GM19043 (cell line): ENCODE results near the gene KIF5C.

ENCODE experiments used
- ATAC-seq: cut with Tn5 transposase; IDR thresholded peaks from one replicate; pipeline ENCODE4 v1.9.1; 2021; ENCODE audit warnings: low read depth; ENCODE audit not compliant: unreplicated experiment

KIF5C gene

GRCh38 chr2:148887350-148888002 lies 12.4 kb downstream of the KIF5C start:
- no peak for ATAC-seq

GRCh38 chr2:148888003-148888501 lies 13.0 kb downstream of the KIF5C start:
- ATAC-seq: no peak

DNA sequence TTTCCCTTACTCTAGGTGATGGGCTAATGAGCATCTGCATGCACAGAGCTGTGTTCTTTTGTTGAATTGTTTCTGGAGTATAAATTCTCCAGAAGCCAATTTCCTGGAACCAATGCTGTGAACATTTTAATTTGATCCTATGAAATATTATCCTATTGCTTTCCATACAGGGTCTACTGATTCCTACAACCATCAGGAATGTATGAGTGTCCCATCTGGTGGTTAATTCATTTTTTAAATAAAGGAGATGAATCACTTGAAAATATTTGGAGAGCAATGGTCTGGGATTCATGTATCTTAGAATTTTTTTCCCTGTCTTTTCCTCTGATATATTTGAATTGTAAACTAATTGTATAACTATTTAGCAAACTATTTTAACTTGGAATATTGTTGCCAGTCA lies 14.0 kb downstream of the KIF5C start:
- ATAC-seq: no peak

DNA sequence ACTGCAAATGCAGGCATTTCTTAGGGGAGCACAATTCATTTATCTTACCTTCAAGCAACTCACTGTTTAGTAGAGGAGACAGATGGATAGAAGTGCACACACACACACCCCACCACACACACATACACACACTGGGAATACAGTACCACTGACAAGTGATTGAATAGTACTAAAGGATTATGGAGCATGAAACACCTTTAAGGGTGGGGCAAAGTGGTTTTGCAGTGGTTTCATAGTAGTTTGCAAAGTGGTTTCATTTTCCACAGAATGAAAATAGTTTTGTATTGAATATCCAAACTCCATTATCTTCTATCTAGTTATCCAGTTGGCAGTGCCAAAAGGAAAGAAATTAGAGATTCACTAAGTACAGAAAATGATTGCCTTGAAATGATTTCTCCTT lies 18.9 kb downstream of the KIF5C start:
- no peak for ATAC-seq

GRCh38 chr2:148896136-148896535 lies 21.1 kb downstream of the KIF5C start:
- no peak for ATAC-seq

GRCh38 chr2:148899638-148900318 lies 24.8 kb downstream of the KIF5C start:
- ATAC-seq: no peak

DNA sequence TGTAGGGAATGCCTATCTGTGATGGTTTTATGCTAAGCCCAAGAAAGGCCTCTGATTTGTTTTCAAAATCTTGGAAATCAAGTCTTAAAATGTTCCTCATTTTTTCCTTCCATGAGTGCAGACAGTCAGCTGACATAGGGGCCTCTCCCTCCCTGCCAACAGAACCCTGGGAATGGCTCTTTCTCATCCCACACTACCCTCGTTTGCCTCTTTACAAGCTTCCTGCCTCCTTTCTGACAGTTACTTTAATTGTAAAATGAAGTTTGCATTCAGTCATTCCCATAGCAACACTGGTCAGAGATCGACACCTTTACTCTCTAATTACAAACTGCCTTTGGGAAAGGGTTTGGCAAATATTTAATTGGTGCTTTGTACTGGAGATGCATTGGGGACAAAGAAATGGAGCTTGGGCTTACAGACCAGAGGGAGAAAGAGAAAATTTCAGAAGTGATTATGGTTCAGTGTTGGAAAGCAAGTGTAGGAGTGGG lies 25.4 kb downstream of the KIF5C start:
- ATAC-seq: no peak

DNA sequence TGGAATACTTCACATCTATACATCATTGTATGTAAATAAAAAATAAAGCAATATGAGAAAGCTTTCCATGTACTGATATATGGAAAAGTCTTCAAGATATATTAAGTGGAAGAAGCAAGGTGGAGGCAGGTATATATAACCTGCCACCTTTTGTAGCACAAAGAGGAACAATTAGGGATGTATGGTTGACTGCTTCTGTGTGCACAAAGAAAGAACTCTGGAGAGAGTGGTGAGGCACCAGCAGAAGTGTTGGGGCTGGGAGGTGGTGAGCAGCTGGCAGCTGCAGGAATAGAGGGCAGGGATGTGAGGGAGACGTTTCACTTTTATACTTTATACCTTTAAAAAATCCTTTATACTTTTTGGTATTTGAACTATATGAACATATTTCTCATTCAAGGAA lies 26.1 kb downstream of the KIF5C start:
- ATAC-seq: no peak

GRCh38 chr2:148902798-148903197 lies 27.8 kb downstream of the KIF5C start:
- ATAC-seq: no peak

GRCh38 chr2:148903294-148903693 lies 28.3 kb downstream of the KIF5C start:
- no peak for ATAC-seq

DNA sequence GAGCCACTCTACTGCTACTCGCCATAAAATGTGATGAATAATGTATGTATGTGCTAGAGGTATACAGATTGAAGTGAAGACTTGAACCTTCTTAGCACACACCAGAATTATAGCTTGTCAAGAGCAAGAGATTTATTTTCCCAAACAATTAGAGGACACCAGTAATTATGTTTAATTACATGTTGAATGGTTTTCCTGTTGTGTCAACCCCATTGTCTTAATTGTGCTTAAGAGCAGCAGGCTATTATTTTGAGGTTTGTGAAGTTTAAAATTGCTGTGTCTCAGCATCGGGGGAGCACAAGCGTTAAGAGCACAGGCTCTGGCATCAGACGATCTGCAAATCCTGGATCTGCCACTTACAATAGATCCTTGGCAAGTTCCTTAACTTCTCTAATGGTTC lies 29.0 kb downstream of the KIF5C start:
- no peak for ATAC-seq

- no peak for ATAC-seq
These were observed 31.1 kb downstream of the KIF5C start for GRCh38 chr2:148906124-148906523.

GRCh38 chr2:148907085-148907785 lies 32.2 kb downstream of the KIF5C start:
- ATAC-seq: no peak

DNA sequence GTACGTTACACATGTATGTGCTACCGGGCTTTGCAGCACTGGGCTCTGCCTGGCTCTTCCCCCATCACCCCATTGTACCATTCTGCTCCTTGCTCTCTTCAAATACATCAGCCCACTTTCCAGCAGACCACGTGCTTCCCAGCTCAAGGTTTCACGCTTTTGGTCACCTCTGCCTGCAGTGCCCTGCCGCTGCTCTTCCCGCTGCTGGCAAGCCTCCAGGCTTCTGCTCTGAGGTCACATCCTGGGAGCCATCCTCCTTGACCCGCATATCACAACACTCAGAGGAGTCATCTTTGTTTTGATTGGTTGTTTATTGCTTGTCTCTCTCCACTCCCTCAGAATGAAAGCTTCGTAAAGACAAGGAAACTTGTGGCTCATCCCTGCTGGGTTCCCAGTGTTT lies 34.1 kb downstream of the KIF5C start:
- no peak for ATAC-seq

- ATAC-seq: no peak
These were observed 38.0 kb downstream of the KIF5C start for GRCh38 chr2:148913061-148913460.

DNA sequence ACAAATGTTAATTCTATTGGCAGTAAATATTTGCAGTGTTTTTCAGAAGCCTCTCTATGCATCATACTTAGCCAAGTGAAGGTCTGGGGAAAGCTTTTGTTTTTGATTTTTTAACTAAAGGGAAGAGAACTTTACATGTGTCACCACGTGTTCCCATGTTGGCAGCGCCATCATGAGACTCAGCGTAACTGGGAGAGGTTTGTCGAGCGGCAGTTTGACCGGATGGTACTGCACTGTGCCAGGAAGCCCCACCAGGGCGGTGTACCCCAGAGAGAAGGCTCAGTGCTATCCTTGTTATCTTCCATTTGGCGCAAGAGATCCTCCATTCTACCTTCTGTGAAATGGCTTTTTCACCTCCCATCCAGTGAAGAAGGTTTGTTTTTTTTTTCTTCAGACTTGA lies 38.5 kb downstream of the KIF5C start:
- ATAC-seq: no peak

GRCh38 chr2:148914463-148914862 lies 39.4 kb downstream of the KIF5C start:
- ATAC-seq: no peak

DNA sequence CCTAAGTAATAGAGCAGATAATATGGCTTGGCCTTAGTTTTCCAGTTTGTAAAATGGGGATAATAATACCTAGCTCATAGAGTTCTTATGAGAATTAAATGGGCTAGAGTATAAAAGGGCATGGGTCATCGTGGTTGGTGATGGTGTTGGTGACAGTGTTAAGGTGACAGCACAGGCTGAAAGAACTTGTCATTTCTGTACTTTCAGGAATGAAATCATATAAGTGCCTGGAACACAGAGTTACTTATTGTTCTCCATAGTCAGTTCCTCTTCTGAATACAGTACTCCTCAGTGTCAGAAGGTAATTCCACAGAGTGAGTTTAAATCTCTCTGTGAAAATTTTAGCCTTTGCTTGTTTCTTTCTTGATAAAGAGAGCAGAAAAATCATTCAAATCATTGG lies 42.4 kb downstream of the KIF5C start:
- ATAC-seq: no peak

- no peak for ATAC-seq
These were observed 43.5 kb downstream of the KIF5C start for GRCh38 chr2:148918554-148918953.

DNA sequence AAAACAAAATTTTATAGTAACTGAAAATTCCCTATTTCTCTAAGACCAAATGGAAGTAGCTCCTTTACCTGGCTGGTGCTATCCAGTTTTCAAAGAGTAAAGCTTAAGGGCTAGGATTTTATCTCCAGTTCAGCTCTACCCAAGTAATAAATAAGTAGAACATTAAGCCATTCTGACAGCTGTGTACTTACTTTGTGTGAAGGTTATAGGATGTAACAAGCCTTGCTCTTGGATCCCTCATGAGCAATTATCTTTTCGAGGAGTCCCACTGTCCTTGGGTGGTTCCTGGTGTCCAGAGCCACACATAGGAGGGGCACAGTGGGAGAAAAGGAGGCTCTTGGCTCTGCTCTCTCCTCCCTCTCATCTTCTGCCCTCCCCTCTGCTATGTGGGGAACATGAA lies 45.5 kb downstream of the KIF5C start:
- no peak for ATAC-seq

- no peak for ATAC-seq
These were observed 47.0 kb downstream of the KIF5C start for GRCh38 chr2:148922062-148922461.
